ENCODE results near the gene NUDT2.
"Not testable (repeated sequence)": the region's sequence is repeated elsewhere in the genome, so short reads cannot be mapped to it uniquely, and the experiment has no call there.

Gene NUDT2

DNA sequence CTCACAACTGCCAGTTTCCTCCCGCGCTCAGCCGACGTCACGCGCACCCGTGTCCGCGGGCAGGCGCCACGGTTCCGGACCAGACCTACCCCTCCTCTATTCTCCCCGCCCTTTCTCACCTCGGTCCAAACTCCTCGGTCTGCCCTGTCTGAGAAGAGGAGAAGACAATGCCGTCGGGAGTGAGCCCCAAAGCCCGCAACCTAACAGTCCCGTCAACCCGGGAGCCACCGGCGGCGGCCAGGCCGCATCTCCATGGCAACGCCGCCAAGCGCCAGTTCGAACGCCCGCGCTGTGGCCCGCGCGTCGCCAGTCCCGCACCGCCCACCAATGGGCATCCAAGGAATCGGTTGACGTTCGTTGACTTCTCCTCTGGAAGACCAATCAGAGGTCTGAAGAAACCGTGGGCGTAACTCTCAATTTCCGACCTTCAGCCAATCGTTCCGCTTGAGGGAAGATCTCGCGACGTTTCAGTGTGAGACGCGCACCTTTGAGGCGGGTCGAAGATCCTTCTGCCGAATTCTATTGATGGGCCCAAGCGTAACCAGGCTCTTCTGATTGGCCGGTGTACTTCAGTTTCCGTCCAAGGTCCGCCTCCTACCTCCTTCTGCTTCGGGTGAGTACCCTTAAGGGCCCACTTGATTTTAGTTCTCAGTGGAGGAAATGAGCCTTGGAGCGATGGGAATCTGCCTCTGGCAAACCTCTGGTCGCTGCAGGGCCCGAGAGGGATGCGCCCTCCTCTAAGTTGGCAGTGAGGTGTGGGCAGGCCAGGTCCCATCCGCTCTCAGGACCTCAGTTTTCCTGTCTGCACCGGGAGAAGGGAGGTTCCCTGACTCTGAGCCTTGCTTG, at the start of gene NUDT2, which contains the start of gene KIF24:
Gene NUDT2, plus strand, starts transcription at position 583 of the 846 bp plus-strand sequence. CDS start 9,471 bp downstream, outside the sequence.
Gene KIF24, minus strand, starts transcription at position 282 of the 846 bp plus-strand sequence. CDS start 17,922 bp downstream, outside the sequence.
- DNase-seq: peak; percentile 100

- DNase-seq: no peak
Observed at GRCh38 chr9:34282096-34282495, 47.3 kb upstream of the NUDT2 start.

GRCh38 chr9:34289159-34289558, 40.2 kb upstream of the NUDT2 start:
- DNase-seq: no peak

DNA sequence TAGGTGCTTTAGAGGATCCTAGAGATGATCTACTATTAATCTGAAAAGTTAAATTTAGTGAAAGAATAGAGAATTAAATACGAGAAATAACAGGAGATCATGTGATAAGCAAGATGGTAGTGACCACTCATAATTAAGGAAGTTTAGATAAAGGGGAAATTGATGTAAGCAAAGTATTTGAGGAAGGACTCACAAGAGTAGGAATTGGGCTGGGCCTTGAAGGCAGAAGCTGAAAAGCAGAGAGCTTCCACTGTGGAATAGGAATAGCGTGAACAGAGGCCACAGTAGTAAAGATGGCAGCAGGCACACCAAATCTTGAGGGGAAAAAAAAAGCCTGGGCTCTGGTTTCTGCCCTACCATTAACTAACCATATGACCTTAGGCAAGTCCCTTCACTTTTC, 38.3 kb upstream of the NUDT2 start:
- DNase-seq: no peak

DNA sequence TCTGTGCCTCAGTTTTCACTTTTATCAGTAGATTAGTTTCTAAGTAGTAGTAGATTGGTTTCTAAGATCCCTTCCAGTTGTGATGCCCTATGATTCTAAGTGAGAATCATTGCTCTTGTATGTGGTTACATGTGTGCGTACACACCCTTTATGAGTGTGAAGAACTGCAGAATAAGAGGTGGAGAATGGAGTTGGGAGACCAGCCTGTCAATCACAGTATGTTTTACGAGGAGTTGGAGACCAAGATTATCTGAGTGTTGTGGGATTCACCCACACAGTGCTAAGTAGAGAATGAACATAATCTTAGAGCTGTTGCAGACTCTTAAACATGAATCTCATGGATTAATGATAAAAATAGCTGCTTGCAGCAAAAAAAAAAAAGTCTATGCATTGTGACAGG, 37.9 kb upstream of the NUDT2 start:
- DNase-seq: no peak

DNA sequence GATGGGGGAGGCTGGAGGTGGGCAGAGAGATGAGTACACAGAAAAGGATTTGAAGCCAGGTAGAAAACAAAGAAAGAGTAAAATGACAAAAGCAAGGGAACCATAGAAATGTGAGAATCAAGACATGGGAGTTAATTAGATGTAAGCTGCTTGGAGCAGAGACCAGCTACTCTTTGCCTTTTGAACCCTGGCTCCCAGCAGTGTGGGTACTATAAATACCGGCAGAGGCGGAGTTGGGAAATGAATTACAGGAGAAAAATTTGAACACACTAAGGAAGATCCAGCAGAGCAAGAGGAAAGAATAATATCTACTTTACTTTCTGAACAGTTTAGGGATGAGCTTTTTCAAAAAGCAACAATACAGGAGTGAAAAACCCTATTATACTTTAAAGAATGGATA, 36.8 kb upstream of the NUDT2 start:
- DNase-seq: no peak

- DNase-seq: not testable (repeated sequence)
Observed at GRCh38 chr9:34301064-34301463, 28.3 kb upstream of the NUDT2 start.

DNA sequence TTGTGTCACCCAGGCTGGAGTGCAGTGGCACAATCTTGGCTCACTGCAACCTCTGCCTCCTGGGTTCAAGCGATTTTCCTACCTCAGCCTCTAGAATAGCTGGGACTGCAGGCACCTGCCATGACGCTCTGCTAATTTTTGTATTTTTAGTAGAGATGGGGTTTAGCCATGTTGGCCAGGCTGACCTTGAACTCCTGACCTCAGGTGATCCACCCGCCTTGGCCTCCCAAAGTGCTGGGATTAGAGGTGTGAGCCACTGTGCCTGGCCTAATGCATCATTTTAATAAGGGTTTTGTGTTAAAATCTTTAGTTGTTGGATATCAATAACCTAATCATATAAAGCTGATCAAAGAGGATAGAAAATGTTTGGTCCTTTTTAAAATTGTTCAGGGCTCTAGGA, 21.1 kb upstream of the NUDT2 start:
- not testable (repeated sequence) for DNase-seq

DNA sequence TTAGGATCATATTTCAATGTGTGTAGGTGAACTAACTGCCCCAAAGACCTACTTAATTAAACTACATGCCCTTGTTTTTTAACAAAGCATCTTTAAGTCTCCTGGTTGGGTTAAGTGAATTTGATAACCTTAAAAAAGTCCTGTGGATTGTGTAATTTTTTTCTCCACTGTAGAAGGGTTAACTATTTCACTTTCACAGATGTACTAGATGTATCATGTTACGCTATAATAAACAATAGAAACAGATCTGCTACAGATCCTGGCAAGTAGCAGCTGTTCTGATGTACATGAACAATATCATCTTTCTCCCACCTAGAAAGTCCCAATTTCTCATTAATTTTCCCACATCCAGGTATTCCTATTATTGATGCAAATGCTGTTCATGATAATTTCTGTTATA, 19.2 kb upstream of the NUDT2 start:
- DNase-seq: peak; percentile 72

DNA sequence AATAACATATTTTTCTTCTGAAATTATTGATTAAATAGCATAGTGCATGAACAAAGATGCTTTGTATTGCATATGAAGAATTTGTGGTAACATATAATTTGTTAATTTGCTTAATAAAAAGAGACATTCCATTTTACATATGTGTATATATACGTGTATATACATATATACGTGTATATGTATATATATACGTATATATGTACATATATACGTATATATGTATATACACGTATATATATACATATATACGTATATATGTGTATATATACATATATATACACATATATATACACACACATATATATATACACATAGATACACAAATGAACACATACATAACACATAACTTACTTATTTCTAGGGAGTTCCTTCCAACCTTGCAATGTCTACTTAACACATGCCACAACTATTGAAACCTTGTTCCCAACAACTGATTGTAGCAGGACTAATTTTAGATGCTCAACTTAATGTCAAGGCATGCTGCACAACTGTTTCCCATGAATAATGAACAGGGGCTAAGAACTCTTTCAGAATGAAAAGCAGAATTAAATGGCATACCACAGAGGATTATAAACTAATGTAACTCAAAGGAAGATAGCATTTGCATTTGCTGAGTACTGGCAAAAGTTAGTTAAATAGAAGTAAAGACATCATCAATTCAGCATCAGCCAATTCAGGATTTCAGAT, 17.7 kb upstream of the NUDT2 start:
- DNase-seq: no peak

- no peak for DNase-seq
Observed at GRCh38 chr9:34317436-34317835, 11.9 kb upstream of the NUDT2 start.

GRCh38 chr9:34318163-34318790, 11.1 kb upstream of the NUDT2 start:
- DNase-seq: no peak

DNA sequence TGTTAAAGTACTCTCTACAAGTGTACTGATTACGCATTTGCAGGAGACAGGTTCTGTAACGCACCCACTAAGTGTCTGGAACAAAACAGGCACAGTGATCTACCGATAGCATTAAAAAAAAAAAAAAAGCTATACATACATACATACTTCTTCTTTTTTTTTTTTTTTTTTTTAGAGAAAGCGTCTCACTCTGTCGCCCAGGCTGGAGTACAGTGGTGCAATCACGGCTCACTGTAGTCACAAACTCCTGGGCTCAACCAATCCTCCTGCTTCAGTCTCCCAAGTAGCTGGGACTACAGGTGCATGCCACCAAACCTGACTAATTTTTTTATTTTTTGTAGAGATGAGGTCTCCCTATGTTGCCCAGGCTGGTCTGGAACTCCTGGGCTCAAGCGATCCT, 7.9 kb upstream of the NUDT2 start:
- DNase-seq: no peak

DNA sequence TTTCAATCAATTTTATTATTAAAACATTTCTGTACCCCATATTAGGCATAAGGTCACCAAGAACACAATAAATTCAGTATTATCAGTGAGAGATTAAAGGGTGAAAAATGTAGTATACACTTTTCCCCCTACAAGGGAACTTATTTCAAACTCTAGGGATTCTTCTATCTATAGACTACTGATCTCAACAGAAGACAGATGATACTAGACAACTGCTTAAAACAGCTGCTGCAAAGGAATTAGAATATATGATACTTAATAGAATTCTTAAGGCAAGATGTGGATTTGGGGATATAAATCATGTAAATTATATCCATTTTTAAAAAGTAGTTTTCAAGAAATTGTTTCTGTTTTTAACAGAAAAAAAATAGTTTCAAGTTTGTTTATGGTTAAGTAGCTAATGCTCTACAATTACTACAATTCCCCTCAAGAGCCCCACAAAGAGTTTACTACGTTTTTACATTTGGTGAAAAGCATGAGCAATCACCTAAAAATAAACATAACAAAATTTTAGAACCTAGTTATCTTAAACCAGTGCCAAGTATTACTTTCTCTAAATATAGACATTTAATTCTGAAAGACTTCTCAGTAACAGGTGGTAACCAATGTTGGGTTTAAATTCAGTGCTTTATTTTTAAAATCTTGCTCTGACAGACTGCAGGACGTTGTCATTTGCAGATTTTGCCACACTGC, 6.3 kb upstream of the NUDT2 start:
- DNase-seq: no peak

DNA sequence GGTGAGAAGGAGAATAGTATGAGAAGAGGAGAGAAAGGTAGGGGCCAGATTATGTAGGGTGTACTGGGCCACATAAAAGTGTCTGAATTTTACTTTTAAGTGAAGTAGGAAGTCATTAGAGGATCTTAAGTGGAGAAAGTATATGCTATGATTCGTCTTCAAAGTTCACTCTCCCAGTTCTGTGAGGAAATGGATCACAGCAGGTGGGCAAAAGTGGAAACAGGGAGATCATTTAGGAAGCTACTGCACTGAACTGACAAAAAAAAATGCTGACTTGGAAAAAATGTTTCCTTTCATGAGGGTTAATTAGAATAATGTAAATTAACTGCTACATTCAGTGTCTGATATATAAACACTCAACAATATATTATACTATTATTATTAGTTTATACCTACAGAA, 2.7 kb upstream of the NUDT2 start:
- no peak for DNase-seq

- peak; percentile 41 for DNase-seq
Observed at GRCh38 chr9:34328500-34328986, 826 bp upstream of the NUDT2 start.

GRCh38 chr9:34331196-34331595, 1.8 kb downstream of the NUDT2 start:
- DNase-seq: no peak

- peak; percentile 38 for DNase-seq
Observed at GRCh38 chr9:34332076-34332964, 3.0 kb downstream of the NUDT2 start.

DNA sequence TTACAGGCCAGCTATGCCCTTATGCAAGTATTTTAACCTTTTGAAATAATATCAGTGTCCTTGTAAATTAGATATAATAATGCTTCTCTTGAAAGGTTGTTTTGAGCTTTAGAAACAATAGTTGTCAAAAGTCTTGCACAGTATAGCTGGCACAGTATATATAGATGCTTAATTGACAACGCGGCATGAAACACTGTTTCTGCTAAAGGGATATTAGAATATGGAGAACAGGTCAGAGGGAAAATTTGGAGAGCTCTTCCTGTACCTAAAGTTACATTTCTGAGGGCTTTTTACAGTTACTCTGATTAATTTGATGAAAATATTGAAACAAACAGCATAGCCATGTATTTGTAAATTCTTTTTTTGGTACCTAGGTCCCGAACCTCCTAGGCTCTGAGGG, 4.5 kb downstream of the NUDT2 start:
- no peak for DNase-seq

GRCh38 chr9:34334337-34334824, 5.0 kb downstream of the NUDT2 start:
- DNase-seq: no peak

- no peak for DNase-seq
Observed at GRCh38 chr9:34334916-34335315, 5.5 kb downstream of the NUDT2 start.

DNA sequence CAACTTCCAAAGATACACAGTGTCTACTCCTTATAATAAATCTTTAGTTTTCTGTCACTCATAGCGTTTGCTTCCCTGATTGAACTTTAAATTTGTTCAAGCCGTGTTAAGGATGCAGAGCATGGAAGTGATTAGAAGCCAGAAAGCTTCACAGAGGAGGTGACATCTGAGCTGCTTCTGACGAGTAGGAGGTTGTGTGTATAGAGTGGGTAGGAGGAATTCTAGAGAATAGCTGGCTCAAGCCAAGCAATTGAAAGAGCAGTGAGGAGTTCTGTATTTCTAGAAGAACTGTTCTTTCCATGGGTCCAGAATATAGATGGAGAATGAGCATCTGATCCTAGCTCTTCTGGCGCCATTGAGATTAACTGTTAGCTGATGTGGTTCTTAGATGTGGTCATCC, 6.0 kb downstream of the NUDT2 start:
- DNase-seq: no peak

Measured in NCI-H146 (cell line).